NCI-H187 treated with DMSO at 0.1 percent for 48 hours (cell line): ENCODE results near the gene NAV2.

Source experiments
- DNase-seq: peaks from one replicate; lab custom pipeline; 2025; lab: John Stamatoyannopoulos, UW

The NAV2 gene

GRCh38 chr11:19977941-19978340 is 265.3 kb downstream of the NAV2 start:
- DNase-seq: no peak

DNA sequence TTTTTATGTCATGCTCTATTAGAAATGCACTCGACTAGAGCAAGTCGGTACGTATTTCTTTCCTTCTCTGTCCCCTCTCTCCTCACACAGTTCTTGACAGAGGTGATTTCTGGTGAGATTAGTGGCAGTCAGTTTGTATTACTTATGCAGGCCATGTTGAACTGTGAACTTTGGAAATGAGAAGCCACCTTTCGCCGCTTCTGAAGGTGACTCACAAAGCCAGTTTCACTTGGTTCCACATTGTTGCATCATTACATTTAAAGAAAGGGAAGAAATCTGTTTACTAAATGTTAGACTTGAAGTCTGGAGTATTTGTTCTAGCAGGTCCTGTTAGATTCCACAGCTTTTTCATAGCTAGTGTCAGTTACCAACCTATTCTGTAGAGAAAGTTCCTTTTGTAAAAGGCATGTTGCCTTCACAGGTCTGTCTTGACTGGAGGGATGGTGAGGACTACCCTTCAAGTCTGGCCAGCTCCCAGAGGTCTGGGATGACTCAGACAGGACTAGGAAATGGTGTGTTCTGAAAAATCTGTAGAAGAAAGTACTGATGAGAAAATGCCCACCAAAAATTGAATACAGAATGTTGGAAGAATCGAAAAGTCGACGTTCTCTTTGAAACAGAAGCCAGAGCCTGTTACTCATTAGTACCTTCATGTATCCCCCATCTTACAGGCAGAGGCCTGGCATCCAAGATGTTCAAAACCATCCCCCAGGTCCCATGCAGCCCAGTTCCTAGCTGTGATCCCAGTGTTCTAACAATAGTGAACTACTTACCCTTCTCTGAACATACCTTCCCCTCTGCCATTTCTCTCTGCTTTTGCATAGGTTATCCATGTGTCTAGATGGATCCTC is 266.3 kb downstream of the NAV2 start:
- DNase-seq: no peak

GRCh38 chr11:19979519-19979845 is 266.8 kb downstream of the NAV2 start:
- DNase-seq: no peak

- no peak for DNase-seq
These were observed 267.8 kb downstream of the NAV2 start for GRCh38 chr11:19980388-19980787.

DNA sequence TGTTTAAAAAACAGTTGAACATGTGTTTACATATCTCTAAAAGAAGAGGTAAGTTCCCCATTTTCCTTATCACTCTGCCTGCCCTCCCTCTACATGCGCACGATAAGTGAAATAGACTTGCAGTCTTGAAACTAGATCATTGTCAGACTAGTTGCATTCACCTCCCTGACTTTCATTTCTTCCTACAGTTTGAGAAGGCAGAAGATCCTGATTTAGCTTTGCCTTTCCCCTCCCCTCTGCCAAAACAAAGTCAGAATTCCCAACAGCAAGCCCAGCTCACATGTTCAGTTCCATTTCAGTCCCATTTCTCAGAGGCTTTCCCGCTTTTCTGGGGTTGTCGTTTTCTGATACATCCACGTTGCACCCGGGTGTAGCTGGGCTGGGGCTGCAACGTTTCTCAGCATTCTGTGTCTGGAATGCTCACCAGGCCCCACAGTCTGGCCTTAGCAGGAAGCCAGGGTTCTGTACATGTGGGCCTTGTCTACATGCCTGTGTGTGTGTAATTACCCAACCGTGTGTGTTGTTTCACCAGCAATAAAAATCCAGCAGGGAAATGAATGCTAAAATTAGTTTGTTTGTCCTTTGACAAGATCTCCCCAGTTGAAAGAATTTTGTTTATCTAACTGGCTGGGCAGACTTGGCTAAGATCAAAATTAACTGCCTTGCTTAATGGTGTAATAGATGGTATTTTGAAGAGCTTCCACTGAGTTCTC is 268.5 kb downstream of the NAV2 start:
- DNase-seq: no peak

DNA sequence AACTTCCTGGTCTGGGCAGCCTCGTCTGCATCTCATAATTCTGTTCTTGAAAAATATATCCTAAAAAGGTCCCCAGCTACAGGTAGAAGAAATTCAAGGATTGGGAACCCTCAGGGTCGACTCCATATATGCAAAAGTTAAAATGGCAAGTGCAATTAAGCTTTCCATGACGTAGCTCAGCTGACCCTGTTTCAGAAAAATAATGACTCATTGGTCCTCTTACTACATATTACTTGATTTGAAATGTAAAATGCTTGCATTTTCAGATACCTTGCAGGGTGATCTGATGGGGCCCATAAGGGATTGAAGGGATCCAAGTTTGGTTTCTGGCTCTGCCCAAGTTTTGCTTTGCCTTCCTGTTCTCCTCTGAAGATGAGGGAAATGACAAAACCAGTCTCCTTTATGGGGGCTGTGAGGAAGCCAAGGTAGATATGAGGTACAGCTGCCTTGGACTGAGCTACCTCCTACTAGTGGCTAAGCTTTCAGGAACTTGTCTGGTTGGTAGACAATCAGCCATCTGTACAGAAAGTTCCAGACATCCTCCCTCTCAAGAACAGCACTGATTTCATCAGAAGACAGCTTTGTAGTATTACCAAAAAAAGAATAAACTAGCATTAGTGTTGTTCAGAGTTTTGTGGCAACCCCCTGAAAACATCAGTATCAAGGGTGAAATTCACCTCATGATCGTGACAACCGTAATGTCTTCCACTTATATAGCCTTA is 270.3 kb downstream of the NAV2 start:
- DNase-seq: no peak

- DNase-seq: no peak
These were observed 271.6 kb downstream of the NAV2 start for GRCh38 chr11:19984048-19984742.

DNA sequence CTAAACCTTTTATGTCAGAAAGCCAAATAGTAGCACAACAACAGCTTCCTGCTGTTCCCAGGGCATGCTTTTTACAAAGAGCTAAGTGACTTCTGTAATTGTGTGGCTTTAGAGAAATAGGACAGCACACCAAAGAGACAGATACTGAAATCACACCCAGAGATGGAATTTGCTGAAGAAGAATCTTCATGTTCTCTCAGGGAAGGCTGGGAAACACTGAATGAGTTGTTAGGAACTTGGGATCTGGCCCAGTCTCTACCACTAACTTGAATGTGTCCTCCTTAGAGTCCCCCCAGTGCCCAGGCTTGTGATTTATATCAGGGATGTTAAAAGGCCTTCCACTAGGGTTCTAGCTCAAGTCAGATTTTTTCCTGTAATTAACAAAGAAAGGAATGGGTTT is 272.5 kb downstream of the NAV2 start:
- no peak for DNase-seq

DNA sequence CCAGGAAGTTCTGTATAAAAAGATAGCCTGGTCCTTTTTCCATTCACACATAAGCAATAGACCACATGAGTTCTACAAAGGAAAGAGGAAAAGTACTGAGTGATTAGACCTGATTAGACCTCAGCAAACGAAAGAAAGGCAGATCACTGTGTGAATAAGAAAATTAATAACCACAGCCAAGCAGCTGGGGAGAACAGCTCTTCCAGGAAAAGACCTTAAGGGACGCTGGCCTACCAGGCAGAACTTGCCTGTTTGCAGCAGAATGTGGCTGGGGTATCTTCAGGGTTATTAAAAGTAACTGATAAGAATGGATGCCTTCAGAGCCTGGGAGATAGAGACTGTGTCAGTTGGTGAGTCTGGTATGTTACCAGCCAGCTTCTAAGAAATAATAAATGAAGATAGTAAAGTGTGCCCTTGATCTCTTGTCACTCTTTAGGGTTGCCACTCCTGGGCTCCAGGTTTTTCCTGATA is 274.7 kb downstream of the NAV2 start:
- DNase-seq: no peak

DNA sequence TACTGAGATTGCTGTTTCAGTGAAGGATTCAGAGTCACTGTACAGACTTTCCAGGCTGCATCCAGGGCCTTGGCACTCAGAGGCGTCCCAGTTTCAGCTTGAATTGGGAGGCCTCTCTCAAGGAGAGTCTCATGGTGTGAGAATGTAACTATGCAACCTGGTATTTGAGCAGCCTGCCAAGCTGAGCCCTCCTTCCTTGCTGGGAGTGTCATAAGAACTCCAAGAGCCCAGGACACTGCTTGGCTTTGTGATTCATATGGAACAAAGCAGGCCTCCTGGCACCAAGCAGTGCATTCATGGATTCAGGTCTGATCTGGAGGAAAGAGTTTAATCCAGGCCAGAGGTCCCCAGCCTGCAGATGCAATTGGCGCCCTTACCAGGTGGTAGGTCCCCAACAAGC is 276.0 kb downstream of the NAV2 start:
- no peak for DNase-seq

GRCh38 chr11:19989191-19989590 is 276.6 kb downstream of the NAV2 start:
- no peak for DNase-seq

DNA sequence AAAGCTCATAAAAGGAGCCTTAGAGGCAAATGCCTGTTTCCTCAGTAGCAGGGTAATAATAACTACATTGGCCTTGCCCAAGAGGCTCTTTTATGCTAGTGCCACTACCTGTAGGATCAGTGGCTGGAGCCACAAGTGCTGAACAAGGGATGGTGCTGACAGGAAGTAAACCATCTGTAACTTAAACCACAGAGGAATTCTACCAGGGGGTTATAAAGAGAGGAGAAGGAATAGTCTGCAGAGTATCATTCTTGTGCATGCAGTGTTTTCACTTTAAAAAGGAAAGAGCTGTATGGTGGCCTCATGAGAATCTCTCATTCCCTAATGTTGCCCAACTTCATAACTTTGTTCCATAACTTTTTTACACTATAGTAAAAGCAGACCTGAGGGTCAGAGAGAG is 279.5 kb downstream of the NAV2 start:
- DNase-seq: no peak

- DNase-seq: no peak
These were observed 280.4 kb downstream of the NAV2 start for GRCh38 chr11:19992998-19993397.

GRCh38 chr11:19994672-19995071 is 282.0 kb downstream of the NAV2 start:
- no peak for DNase-seq

DNA sequence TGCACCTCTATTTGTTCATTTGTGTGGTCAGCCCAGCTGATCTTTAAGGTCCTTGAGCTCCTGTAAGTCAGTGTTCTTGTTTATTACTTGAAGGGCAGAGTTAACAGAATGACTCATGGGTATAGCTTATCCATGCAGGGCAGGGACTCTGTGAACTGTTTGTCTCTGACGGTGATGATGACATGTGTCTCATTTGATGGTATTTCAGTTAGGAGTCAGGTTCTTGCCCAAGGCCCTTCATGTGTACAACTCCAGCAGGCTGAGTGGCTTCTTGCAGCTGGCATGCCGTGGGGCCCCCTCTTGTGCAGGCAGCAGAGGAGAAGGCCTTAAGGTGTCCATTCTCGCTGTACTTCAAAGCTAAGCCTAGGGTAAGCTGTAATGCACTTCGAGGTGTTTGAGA is 282.5 kb downstream of the NAV2 start:
- DNase-seq: no peak

- DNase-seq: no peak
These were observed 283.9 kb downstream of the NAV2 start for GRCh38 chr11:19996571-19996970.

- DNase-seq: no peak
These were observed 287.3 kb downstream of the NAV2 start for GRCh38 chr11:20000022-20000350.

DNA sequence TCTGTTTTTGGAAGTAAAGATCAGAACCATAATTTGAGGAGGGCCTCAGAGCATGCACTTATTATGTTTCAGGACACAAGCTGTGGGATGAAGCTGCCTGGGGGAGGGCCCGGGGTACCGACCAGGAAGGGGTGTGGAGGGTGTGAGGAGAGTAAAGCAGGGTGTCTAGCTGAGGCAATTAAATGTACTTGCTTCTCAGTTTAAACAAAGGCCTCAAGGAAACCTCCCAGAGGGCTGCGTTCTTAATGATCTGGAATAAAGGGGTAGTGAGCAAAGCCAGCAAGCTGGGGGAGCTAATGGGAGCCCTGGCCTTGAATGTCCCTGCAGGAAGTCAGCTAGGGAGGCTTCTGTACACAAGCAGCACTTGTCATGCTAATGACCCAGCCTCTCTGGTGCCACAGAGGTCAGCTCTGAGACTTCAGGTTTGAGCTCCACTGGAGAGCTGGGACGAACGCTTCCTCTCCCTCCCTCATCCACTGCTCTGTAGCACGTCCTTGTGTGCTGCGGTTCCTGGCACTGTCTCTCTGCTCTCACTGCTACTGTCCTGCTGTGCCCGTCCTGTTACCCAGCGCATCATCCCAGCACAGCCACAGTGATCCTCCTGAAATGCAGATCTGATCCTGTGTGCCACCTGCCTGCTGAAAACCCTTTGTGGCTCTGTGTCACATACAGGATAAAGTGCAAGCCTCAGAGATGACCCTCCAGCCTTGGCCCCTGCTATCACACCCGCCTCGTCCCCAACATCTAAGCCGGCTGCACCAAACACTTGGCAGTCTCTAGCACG is 287.9 kb downstream of the NAV2 start:
- DNase-seq: peak; percentile 71

DNA sequence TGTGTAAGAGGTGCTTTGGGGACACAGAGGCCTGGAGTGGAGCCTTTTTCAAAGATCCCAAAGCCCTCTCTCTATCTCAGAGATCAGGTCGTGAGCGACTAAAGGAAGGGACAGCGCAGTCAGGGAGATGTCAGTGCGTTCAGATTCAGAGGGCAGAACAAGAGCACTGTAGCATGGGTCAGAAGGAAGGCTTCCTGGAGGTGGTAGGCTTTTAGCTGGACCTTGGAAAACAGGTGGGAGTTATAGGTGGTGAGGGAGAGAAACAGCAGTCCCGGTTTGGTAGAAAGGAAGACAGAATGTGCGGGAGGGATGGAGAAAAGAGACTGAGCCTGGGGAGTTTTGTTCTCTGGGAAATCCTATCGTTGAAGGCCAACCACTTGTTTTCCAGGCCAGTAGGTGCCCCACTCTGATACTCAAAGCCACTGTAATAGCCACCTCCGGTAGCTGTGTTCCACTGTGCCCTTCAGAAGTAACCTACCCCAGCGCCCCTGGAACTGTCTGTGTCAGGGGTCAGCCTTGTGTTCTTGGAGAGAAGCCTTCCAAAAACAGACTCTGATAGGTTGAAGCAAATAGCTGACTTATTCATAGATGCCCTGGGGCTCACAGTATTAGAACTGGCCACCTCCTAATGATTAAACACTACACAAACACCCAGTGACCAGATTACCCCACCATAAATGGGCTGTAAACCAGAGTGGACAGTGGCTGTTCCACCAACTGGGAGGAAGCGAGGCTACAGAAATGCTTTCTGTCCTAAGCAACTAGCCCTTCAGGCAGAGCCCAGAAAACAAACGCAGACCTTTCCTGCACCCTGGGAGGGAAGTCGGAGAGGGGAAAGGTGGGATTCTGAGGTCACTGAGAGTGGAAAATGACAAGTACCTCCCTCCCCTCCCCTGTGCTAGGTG is 289.9 kb downstream of the NAV2 start:
- DNase-seq: no peak

DNA sequence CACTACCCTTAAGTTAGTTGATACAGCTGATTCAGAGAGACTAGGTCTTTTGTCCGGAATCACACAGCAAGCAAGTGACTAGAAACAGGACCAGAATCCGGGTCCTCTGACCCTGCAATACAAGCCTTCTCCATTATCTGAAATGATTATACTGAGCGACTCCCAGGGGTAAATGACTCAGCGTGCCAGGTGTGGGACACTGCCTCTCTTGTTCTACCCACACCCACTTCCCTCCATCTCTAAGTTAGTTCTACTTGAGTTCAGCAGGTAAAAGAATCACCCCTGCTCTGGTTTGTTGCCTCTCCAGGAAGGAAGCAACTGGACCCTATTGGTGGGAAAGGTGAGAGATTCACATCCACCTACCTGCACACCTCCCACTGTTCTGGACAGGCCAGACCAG is 290.7 kb downstream of the NAV2 start:
- no peak for DNase-seq

DNA sequence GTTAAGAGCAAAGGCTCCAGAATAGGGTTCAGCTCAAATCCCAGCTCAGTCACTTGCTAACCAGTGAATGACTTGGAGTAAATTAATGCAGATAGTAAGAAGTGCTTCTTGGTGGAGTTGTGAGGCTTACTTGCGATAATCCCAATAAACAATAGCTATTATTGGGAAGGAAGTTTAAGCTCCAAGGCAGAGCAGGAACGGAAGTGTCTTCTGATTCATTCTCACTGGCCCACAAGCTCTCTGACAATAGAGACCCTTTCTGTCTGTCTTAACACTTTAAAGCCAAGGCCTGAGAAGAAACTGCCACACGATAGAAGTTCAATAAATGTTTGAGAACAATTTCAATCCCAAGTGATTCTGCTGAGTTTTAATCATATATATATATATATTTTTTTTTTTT is 292.2 kb downstream of the NAV2 start:
- DNase-seq: no peak
